HepG2 (cell line): Measurements from ENCODE around the gene POLDIP3. TPM values are rescaled to one million over a fixed set of nuclear protein-coding genes. Genes with fewer than 3 reads are reported as not detected.

Experiments used
- ATAC-seq: fragments of 200-7000 bp; cut with Tn5 transposase; 3 replicates; pipeline ENCODE4 v1.9.1; 2020; ENCODE audit warnings: mild to moderate bottlenecking, moderate library complexity
- BruUV-seq: library from RNA; stranded (reverse); fragments of 400-500 nt; replicated peaks from 2 replicates; lab custom pipeline; 2021; lab: Mats Ljungman, UMichigan
- CTCF ChIA-PET: fragments of 300-600 bp; formaldehyde crosslinking; extraction: SDS; loops from one replicate; lab custom pipeline; 2021; ENCODE audit warnings: low total read pairs, inconsistent platforms, low intra/inter-chr PET ratio; lab: Yijun Ruan, JAX
- POLR2A ChIA-PET: fragments of 350-600 bp; sonication (Branson Sonifier 250); formaldehyde crosslinking; loops from one replicate; lab custom pipeline; 2020; ENCODE audit warnings: antibody characterized with exemption, inconsistent platforms; lab: Yijun Ruan, JAX
- DNase-seq: peaks from one replicate; pipeline ENCODE4 v3.0.0-alpha.2; 2015; ENCODE audit warnings: low spot score
- FAIRE-seq: peaks from 3 replicates; lab custom pipeline; 2011; peaks lifted over from hg19 to GRCh38; lab: Jason Lieb, UNC
- H2AFZ ChIP-seq: one replicate; pipeline ENCODE4 v1.6.1; 2011; ENCODE audit warnings: low read length, inconsistent platforms
- H3K27ac ChIP-seq: fragments of 300-600 bp; 3 replicates; pipeline ENCODE4 v1.8.0; 2011; ENCODE audit warnings: mixed run types, mild to moderate bottlenecking, mixed read lengths, low read length, inconsistent platforms; ENCODE audit not compliant: insufficient read depth; ENCODE audit errors: extremely low read length
- H3K27me3 ChIP-seq, 2 experiments: fragments of 200-600 bp in 1 of 2; 2 replicates in 1 of 2; 3 replicates in 1 of 2; pipeline versions ENCODE4 v1.6.0 to v1.8.0; 2011; ENCODE audit warnings: low read length in 2 of 2, mild to moderate bottlenecking in 2 of 2, moderate library complexity in 2 of 2, inconsistent platforms in 1 of 2; ENCODE audit not compliant: insufficient read depth in 2 of 2, control insufficient read depth in 1 of 2
- H3K36me3 ChIP-seq, 2 experiments: fragments of 200-600 bp in 1 of 2; replicated peaks in 1 of 2; 2 replicates in 1 of 2; 3 replicates in 1 of 2; pipeline versions ENCODE4 v1.5.1 to v1.8.0; 2011; ENCODE audit warnings: low read length in 2 of 2, inconsistent platforms in 1 of 2; ENCODE audit not compliant: insufficient read depth in 2 of 2, control insufficient read depth in 1 of 2
- H3K4me1 ChIP-seq: 2 replicates; pipeline ENCODE4 v1.5.1; 2012; ENCODE audit warnings: low read length, inconsistent platforms; ENCODE audit not compliant: insufficient read depth
- H3K4me2 ChIP-seq: 2 replicates; pipeline ENCODE4 v1.6.0; 2011; ENCODE audit warnings: low read depth, low read length, inconsistent platforms
- H3K4me3 ChIP-seq, 3 experiments: fragments of 200-600 bp in 1 of 3; sonication (generic), shearing (Covaris generic) in 1 of 3; replicated peaks in 1 of 3; 2 replicates each; pipeline ENCODE4 v1.5.1; 2011 to 2016; ENCODE audit warnings: low read length in 3 of 3, inconsistent platforms in 2 of 3, low read depth in 2 of 3, mild to moderate bottlenecking in 2 of 3, control low read depth in 1 of 3, mixed read lengths in 1 of 3; ENCODE audit not compliant: insufficient read depth in 1 of 3
- H3K79me2 ChIP-seq: one replicate; pipeline ENCODE4 v1.6.1; 2011; ENCODE audit warnings: low read length, inconsistent platforms; ENCODE audit not compliant: insufficient read depth
- H3K9ac ChIP-seq: 2 replicates; pipeline ENCODE4 v1.6.0; 2011; ENCODE audit warnings: mild to moderate bottlenecking, low read depth, low read length, inconsistent platforms; ENCODE audit not compliant: insufficient read depth
- H3K9me3 ChIP-seq: 2 replicates; pipeline ENCODE4 v1.5.1; 2012; ENCODE audit warnings: mild to moderate bottlenecking, low read length
- H4K20me1 ChIP-seq: 2 replicates; pipeline ENCODE4 v1.6.0; 2011; ENCODE audit warnings: inconsistent platforms, mild to moderate bottlenecking, low read length, moderate library complexity; ENCODE audit not compliant: insufficient read depth
- CERS6 ChIP-seq: sonication (generic); formaldehyde crosslinking; IDR thresholded peaks from 2 replicates; pipeline ENCODE4 v1.5.0; 2020; ENCODE audit warnings: missing genetic modification reagents
- ERF ChIP-seq: IDR thresholded peaks from 2 replicates; pipeline ENCODE4 v1.6.1; 2018; ENCODE audit warnings: missing biosample characterization, missing genetic modification reagents
- ETV5 ChIP-seq: IDR thresholded peaks from 2 replicates; pipeline ENCODE4 v1.6.1; 2018; ENCODE audit warnings: missing biosample characterization, missing genetic modification reagents, inconsistent platforms, borderline replicate concordance
- HDAC6 ChIP-seq: fragments of 200-600 bp; sonication (generic); IDR thresholded peaks from 2 replicates; pipeline ENCODE4 v1.7.0; 2017; ENCODE audit warnings: mild to moderate bottlenecking, antibody characterized with exemption, low read length, low read depth
- HNF4G ChIP-seq, 2 experiments: sonication (generic) in 1 of 2; formaldehyde crosslinking in 1 of 2; IDR thresholded peaks; 2 replicates each; pipeline versions ENCODE4 v1.4.0 to v1.6.1; 2011 to 2020; ENCODE audit warnings: borderline replicate concordance in 2 of 2, low read depth in 2 of 2, mild to moderate bottlenecking in 2 of 2, low read length in 1 of 2, missing genetic modification reagents in 1 of 2, moderate library complexity in 1 of 2
- KAT8 ChIP-seq: IDR thresholded peaks from 2 replicates; pipeline ENCODE4 v1.6.1; 2016; ENCODE audit warnings: missing genetic modification reagents, missing compliant biosample characterization
- MYC ChIP-seq: sonication (generic); formaldehyde crosslinking; IDR thresholded peaks from 2 replicates; pipeline ENCODE4 v1.9.0; 2021; ENCODE audit warnings: missing genetic modification reagents, borderline replicate concordance
- NCOA2 ChIP-seq: sonication (generic); formaldehyde crosslinking; IDR thresholded peaks from 2 replicates; pipeline ENCODE4 v1.8.0; 2022; ENCODE audit warnings: inconsistent platforms
- NR2C2 ChIP-seq: sonication (generic); formaldehyde crosslinking; IDR thresholded peaks from 2 replicates; pipeline ENCODE4 v1.4.0; 2020; ENCODE audit warnings: missing genetic modification reagents, mild to moderate bottlenecking, moderate library complexity, borderline replicate concordance
- PTBP1 ChIP-seq: fragments of 200-400 bp; formaldehyde crosslinking; IDR thresholded peaks from 2 replicates; pipeline ENCODE4 v1.6.1; 2018; ENCODE audit warnings: low read length, low read depth; ENCODE audit not compliant: poor library complexity, severe bottlenecking
- RXRB ChIP-seq: IDR thresholded peaks from 2 replicates; pipeline ENCODE4 v1.6.1; 2016; ENCODE audit warnings: borderline replicate concordance, missing genetic modification reagents, missing compliant biosample characterization
- ZNF225 ChIP-seq: sonication (generic); formaldehyde crosslinking; IDR thresholded peaks from 2 replicates; pipeline ENCODE4 v1.4.0; 2020; ENCODE audit warnings: mild to moderate bottlenecking, missing genetic modification reagents
- ZNF543 ChIP-seq: sonication (generic); formaldehyde crosslinking; IDR thresholded peaks from 2 replicates; pipeline ENCODE4 v1.4.0; 2020; ENCODE audit warnings: mild to moderate bottlenecking, missing genetic modification reagents
- ZNF672 ChIP-seq: sonication (generic); formaldehyde crosslinking; IDR thresholded peaks from 2 replicates; pipeline ENCODE4 v1.8.1; 2022; ENCODE audit warnings: missing genetic modification reagents
- ZNF772 ChIP-seq: sonication (generic); formaldehyde crosslinking; IDR thresholded peaks from 2 replicates; pipeline ENCODE4 v1.5.0; 2020; ENCODE audit warnings: mild to moderate bottlenecking, missing genetic modification reagents
- ZNF782 ChIP-seq: sonication (generic); formaldehyde crosslinking; IDR thresholded peaks from 2 replicates; pipeline ENCODE4 v1.4.0; 2020; ENCODE audit warnings: missing genetic modification reagents, mild to moderate bottlenecking, borderline replicate concordance
- ZNF878 ChIP-seq: sonication (generic); formaldehyde crosslinking; IDR thresholded peaks from 2 replicates; pipeline ENCODE4 v1.8.1; 2023; ENCODE audit warnings: mild to moderate bottlenecking, missing genetic modification reagents, moderate library complexity
- ZSCAN5A ChIP-seq: sonication (generic); formaldehyde crosslinking; IDR thresholded peaks from 2 replicates; pipeline ENCODE4 v1.8.0; 2022; ENCODE audit warnings: mild to moderate bottlenecking, missing genetic modification reagents, borderline replicate concordance
- WGBS: methylation state at CpG from one replicate; pipeline ENCODE4 v1.1.6; 2017; ENCODE audit warnings: low lambda C conversion rate; 5-methylcytosine and 5-hydroxymethylcytosine counted together
- in situ Hi-C: cut with HindIII; loops from 2 replicates; pipeline ENCODE4 v1.10.0; 2017; ENCODE audit warnings: low pct_unique_long_range_greater_than_20kb; ENCODE audit not compliant: extremely low pct_ligation_motif_present
- intact Hi-C: fragments of 100-400 bp; cut with micrococcal nuclease; formaldehyde crosslinking; loops from one replicate; pipeline ENCODE4 v1.10.0; 2022; ENCODE audit not compliant: unreplicated experiment
- polyA plus RNA-seq, 8 experiments: library from polyadenylated mRNA; depleted of rRNA in 3 of 8; stranded (reverse) in 7 of 8; unstranded in 1 of 8; fragments of >200 nt; fragmentation: Illumina TruSeq in 4 of 8; extraction: Trizol in 4 of 8; gene quantifications; 2 replicates each; pipeline versions ENCODE4 v1.2.1 to v1.2.3, GENCODE V29; 2011 to 2016; ENCODE audit warnings: low read depth in 4 of 8, missing spikeins in 1 of 8, mixed read lengths in 1 of 8; ENCODE audit not compliant: insufficient read depth in 1 of 8
- total RNA-seq, 5 experiments: library from RNA; depleted of rRNA; stranded (reverse); fragments of >200 nt; fragmentation: Illumina TruSeq; extraction: Trizol; gene quantifications; 2 replicates each; pipeline ENCODE4 v1.2.3, GENCODE V29; 2016; ENCODE audit warnings: low read depth in 1 of 5
- TF ChIP-seq, protein P1 (sequence below): IDR thresholded peaks from 2 replicates; pipeline ENCODE4 v1.4.0; 2020; ENCODE audit warnings: mild to moderate bottlenecking, missing genetic modification reagents

POLDIP3 gene
- total and polyA plus RNA-seq, 2 of the 13 experiments (the other 11 are each of a cell fraction or from before 2014, with no cell fraction given): 45.8 to 47.4 TPM

DNA sequence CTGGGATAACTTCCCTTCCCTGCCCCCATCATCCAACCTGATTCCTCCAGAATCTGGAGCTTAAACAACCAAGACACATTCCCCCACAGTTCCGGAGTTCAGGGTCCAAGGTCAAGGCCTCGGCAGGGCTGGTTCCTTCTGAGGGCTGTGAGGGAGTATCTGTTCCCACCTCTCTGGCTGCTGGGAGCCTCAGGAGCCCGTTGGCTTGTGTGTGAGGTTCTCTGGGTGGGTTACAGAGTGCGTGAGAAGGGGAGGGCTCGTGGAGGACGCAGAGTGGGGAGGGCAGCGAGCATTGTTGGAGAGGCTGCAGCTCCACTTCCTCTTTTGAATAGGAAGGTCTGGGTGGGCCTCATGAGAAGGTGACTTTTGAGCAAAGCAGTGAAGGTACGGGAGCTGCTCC, 52.4 kb downstream of the POLDIP3 start:
- WGBS: 11% methylated on average over 8 of the region's 8 CpGs
- H3K4me2 ChIP-seq: peak overlapping the region; percentile 34
- H3K9ac ChIP-seq: no peak overlapping the region
- H3K9me3 ChIP-seq: no peaks in the 10 kb centered on the region
- H3K27ac ChIP-seq: peak overlapping the region; percentile 43
- in situ Hi-C loops (no loop called here), intact Hi-C loops (no loop called here)
- H3K4me3 ChIP-seq: peak overlapping the region in 1 of 3 experiments; percentile 25; a peak in 2 of 6 replicates
- DNase-seq: peak; percentile 41
- no TSS peak for BruUV-seq
- POLR2A ChIA-PET: interaction anchor here (1.0 to 2.7 kb wide), 4 partner anchors 9 to 53 kb away, joined by 3 to 13 read pairs (median 6); partner anchors contain the start of gene SERHL2
- ATAC-seq: peak; percentile 40
- CTCF ChIA-PET: no interaction called here
- no peaks in the 10 kb centered on the region for H3K79me2 ChIP-seq
- H3K27me3 ChIP-seq: no peaks in the 10 kb centered on the region
- H3K4me1 ChIP-seq: peaks cover 33% of the 10 kb centered on the region
- FAIRE-seq: peak; percentile 63
- no peaks in the 10 kb centered on the region for H3K36me3 ChIP-seq
- H4K20me1 ChIP-seq: no peaks in the 10 kb centered on the region
- H2AFZ ChIP-seq: no peak overlapping the region
- TF ChIP-seq ZNF878 (CRISPR knock-in tag) (no peak), ETV5 (peak; percentile 78), MYC (CRISPR knock-in tag) (no peak), ERF (CRISPR knock-in tag) (0 out of 2 replicates have a peak, but pooled peaks have one; percentile 28), CERS6 (CRISPR knock-in tag) (no peak), NR2C2 (CRISPR knock-in tag) (0 out of 2 replicates have a peak, but pooled peaks have one; percentile 20), HNF4G (IDR thresholded peaks at IDR 0.05; ENCODE audit: borderline replicate concordance, low read depth, low read length) (peak; percentile 69; the same call in 1 of the 2 replicates), HNF4G (CRISPR knock-in tag; IDR thresholded peaks at IDR 0.05; ENCODE audit: borderline replicate concordance, low read depth) (no peak; the same call in 1 of the 2 replicates), ZNF782 (CRISPR knock-in tag) (no peak), HDAC6 (no peak), ZNF772 (CRISPR knock-in tag) (no peak), RXRB (CRISPR knock-in tag) (peak; percentile 32; the same call in 1 of the 2 replicates), ZSCAN5A (no peak), PTBP1 (no peak), ZNF672 (no peak), NCOA2 (CRISPR knock-in tag) (peak; percentile 17; the same call in 1 of the 2 replicates), KAT8 (CRISPR knock-in tag) (0 out of 2 replicates have a peak, but pooled peaks have one; percentile 13), ZNF543 (CRISPR knock-in tag) (no peak), ZNF225 (CRISPR knock-in tag) (0 out of 2 replicates have a peak, but pooled peaks have one; percentile 48)
- TF ChIP-seq, protein P1, sequence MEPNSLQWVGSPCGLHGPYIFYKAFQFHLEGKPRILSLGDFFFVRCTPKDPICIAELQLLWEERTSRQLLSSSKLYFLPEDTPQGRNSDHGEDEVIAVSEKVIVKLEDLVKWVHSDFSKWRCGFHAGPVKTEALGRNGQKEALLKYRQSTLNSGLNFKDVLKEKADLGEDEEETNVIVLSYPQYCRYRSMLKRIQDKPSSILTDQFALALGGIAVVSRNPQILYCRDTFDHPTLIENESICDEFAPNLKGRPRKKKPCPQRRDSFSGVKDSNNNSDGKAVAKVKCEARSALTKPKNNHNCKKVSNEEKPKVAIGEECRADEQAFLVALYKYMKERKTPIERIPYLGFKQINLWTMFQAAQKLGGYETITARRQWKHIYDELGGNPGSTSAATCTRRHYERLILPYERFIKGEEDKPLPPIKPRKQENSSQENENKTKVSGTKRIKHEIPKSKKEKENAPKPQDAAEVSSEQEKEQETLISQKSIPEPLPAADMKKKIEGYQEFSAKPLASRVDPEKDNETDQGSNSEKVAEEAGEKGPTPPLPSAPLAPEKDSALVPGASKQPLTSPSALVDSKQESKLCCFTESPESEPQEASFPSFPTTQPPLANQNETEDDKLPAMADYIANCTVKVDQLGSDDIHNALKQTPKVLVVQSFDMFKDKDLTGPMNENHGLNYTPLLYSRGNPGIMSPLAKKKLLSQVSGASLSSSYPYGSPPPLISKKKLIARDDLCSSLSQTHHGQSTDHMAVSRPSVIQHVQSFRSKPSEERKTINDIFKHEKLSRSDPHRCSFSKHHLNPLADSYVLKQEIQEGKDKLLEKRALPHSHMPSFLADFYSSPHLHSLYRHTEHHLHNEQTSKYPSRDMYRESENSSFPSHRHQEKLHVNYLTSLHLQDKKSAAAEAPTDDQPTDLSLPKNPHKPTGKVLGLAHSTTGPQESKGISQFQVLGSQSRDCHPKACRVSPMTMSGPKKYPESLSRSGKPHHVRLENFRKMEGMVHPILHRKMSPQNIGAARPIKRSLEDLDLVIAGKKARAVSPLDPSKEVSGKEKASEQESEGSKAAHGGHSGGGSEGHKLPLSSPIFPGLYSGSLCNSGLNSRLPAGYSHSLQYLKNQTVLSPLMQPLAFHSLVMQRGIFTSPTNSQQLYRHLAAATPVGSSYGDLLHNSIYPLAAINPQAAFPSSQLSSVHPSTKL (CRISPR knock-in tag): peak; percentile 62
